Mammary microvascular endothelial cell (primary cell): Measurements from ENCODE around the gene TLCD3B. TPM values are rescaled to one million over a fixed set of nuclear protein-coding genes. Genes with fewer than 3 reads are reported as not detected.

ENCODE experiments used
- total RNA-seq: library from RNA; depleted of rRNA; stranded (reverse); fragments of >200 nt; gene quantifications from 2 replicates; pipeline ENCODE4 v1.2.3, GENCODE V29; 2015

TLCD3B gene, protein sequence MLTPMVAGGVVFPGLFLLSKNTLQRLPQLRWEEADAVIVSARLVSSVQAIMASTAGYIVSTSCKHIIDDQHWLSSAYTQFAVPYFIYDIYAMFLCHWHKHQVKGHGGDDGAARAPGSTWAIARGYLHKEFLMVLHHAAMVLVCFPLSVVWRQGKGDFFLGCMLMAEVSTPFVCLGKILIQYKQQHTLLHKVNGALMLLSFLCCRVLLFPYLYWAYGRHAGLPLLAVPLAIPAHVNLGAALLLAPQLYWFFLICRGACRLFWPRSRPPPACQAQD
- total RNA-seq, result 0.34 TPM in 1 of 2 replicates, not detected in the other

DNA sequence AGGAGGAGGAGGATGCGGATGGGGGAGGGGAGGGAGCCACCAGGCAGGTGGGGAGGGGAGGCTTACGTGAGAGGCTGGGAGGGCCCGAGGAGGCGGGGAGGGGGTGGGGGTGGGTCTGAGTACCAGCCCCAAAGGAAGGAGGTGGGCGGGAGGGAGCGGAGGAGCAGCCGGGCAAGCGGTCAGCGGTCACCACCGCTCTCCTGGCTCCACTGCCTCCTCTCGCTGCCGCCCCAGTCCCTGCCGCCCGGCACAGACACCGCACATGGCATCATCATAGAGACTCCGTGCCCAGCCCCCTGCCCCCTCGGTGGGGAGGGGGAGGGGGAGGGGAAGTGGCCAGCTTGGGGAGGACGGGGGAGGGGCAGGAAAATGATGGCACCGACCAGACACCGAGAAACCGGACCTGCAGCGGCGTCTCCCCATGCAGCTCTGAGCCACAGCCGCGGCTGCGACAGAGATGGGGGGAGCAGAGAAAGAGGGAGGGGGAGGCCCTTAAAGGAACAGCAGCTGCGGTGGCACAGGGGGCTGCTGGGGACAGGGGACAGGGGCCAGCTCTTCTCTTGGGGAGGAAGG, at the start of gene TLCD3B:
TSS of gene TLCD3B (minus strand) at position 431 of the 573 bp plus-strand sequence. CDS start 744 bp downstream, outside the sequence.

DNA sequence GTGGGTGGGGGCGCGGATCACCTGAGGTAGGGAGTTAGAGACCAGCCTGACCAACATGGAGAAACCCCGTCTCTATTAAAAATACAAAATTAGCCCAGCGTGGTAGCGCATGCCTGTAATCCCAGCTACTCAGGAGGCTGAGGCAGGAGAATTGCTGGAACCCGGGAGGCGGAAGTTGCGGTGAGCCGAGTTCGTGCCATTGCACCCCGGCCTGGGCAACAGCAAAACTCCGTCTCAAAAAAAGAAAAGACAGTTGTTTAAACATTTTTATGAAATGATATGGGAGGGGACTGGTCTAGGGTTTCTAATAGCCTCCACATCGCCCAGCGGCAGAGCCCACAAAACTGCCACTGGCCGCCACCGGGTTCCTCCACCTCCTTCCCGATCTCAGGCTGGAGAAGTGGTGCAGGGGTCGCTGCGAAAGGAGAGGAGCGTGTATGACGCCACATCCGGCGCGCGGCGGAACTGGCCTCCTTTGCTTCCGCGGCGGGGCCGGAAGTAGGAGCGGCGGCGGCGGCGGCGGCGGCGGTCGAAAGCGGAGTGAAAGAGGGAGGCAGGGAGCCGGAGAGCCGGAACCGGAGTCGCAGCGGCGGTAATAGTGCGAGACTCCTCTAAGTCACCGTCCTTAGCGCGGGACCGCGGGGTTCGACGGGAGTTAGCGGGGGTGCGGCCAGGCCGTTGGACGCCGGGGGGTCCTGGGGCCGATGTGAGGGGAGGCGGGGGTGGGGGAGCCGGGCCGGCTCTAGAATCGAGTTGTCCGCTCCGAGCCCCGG, 44.6 kb upstream of the TLCD3B start, which contains the start of gene PPP4C:
TSS of gene PPP4C (plus strand) at position 492 of the 773 bp plus-strand sequence. CDS start 384 bp downstream, outside the sequence.

DNA sequence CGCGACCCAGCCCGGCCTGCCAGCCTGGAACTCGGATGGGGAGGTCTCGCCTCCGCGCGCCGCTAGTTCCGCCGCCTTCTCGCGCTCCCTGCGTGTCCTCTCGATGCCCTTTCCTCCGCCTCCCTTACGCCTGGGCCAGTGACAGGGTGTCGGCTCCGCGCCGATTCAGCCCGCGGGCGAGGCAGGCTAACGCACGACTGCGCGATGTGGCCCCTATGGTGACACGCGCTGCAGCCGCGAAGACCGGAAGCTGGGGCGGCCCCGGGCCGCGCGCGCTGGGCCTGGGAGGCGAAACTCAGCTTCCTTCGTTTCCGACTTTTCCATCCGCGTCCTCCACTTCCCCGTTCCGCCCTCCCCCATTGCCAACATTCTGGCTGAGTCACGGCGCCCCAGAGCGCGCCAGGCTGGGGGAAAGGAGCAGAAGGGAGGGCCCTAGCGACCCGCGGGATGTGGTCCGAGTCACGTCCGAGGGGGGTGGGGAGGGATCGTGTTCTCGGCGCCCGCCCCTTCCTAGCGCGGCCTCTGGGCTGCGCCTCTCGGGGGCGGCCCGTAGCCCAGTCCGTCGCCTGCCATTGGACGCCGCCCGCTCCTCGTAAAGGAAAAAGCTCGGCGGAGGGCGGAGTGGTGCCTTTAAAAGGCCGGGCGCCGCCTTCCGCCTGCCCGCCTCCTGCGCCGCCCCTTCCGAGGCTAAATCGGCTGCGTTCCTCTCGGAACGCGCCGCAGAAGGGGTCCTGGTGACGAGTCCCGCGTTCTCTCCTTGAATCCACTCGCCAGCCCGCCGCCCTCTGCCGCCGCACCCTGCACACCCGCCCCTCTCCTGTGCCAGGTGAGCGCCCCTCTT, 34.3 kb upstream of the TLCD3B start, which contains the start of gene ALDOA:
TSS of gene ALDOA (plus strand) at position 659 of the 841 bp plus-strand sequence. CDS start 1,138 bp downstream, outside the sequence.

DNA sequence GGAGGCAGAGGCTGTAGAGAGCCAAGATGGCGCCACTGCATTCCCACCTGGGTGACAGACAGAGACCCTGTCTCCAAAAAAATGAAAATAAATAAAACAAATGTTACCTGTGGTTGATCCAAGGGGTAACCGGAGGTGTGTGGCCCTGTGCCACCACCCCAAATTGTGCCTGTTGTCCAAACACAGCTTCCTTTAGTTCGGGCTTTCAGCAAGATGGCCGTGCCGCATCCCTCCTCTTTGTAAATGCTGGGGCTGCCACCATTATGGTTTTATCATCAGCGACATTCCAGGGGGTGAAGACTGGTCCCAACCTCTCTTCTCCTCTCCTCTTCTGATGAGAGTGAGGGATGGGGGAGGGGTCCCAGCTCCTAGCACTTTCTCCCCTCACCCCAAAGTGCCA, 8.2 kb downstream of the TLCD3B start, which contains the start of gene C16orf92:
TSS of gene C16orf92 (plus strand) at position 312 of the 400 bp plus-strand sequence. CDS start 143 bp downstream, outside the sequence.

DNA sequence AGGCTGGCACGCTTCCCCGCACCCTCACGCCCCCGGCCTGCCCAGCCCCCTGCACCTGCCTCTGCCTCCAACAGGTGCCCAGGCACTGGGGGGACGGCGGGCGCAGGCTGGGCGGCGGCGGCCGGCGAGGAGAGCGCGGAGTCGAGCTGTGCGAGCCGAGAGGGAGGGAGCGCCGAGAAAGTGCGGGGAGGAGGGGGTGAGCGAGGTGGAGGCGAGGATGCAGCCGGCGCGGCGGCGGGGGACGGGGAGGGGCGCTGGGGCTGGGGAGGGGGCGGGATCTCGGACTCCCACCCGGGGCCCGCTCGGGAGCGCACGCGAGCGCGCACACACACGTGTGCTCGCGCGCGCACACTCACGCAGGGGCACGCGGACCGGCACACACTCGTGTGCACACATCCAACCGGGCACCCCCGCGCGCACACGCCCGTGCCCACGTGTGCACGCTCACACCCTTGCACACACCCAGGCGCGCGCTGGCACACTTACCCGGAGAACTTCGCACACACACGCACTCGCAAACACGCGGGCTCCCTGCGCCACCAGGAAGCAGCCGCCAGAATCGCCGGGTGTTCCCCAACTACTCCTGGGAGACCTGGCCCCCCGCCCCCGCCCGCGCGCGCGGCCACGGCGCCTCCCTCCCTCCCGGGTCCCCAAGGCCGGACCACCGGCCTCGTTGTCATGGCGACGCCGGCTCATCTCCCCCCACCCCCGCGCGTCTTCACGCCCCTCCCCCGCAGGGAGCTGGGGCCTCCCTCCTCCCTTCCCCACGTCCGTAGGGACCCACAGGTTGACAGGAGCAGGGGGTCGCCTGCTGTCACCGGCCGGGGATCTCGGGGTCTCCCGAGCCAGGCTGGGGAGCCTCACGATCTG, 20.0 kb downstream of the TLCD3B start, which contains the start of gene DOC2A:
TSS of gene DOC2A (minus strand) at position 184 of the 870 bp plus-strand sequence. CDS start 805 bp downstream, outside the sequence.

DNA sequence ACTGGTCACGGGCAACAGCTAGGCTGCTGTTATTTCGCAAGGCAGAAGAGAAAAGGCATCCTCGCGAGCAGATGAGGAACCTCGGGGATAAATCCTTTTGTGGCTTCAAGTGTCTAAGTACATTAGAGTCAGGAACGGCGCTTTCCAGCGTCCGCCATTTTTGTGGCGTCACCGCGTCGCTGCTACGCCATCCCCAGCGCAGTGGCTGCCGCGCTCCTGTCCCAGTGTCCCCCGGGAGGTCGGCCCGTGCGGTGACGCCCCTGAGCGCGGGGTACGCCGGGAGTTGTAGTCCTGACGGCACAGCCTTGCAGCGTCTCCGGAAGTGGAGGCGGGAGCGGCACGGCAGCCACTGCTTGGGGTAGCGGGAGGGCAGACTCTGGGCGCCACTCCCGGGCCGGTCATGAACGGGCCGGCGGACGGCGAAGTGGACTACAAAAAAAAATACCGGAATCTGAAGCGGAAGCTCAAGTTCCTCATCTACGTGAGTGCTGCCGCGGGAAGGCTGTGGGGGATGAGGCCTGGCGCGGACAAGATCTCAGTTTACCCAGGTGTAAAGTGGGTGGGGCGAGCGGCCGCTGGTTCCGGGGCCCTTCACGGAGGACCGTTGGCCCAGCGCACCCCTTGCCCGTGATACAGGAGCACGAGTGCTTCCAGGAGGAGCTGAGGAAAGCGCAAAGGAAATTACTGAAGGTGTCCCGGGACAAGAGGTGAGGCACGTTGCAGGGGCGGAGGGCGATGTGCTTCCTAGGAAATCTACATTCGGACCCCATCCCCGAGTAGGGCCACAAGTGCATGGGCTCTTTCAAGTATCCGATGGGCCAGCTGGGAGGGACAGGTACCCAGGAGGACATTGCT, 34.9 kb downstream of the TLCD3B start, which contains the start of gene INO80E:
TSS of gene INO80E (plus strand) at position 331 of the 855 bp plus-strand sequence. CDS start at position 401, 70 bp downstream.

DNA sequence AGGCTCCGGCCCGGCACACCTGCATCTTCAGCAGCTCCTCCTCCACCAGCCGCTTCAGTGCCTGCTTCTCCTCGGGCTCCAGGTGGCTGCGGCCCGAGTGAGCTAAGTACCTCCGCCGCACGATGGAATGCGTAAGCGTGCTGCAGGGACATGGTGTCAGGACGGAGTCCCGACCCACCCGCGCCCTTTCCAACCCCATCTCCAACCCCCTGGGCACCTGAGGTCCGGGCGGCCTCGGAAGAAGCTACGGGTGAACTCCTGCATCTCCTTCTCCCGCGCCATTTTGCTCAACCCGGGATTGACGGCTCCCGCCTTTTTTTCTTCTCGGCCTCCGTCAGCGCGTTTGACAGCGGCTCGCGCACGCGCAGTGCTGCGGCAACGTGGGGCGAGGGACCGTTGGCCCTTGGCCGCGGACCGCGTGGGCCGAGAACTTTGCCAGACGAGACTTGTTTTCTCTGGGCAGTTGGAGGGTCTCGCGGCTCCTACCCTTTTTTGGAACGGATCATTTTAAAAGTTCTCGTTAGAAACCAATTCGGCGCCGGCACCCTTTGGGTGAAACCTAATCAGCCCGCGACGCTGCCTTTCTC, 35.7 kb downstream of the TLCD3B start, which contains the start of gene HIRIP3:
TSS of gene HIRIP3 (minus strand) at position 294 of the 587 bp plus-strand sequence. CDS start at position 282, 12 bp downstream.

Other genes with a start within 250 kb of the TLCD3B start
- 67.1 and 77.1 TPM in 2 replicates for gene KIF22, start 240.5 kb downstream of the TLCD3B start, total RNA-seq
- 138 and 171 TPM in 2 replicates for gene MAZ, start 224.7 kb downstream of the TLCD3B start, total RNA-seq
- not detected in 2 replicates for gene PRRT2, start 219.1 kb downstream of the TLCD3B start, total RNA-seq
- 34.6 and 37.6 TPM in 2 replicates for gene PAGR1, start 215.1 kb downstream of the TLCD3B start, total RNA-seq
- gene MVP, start 210.8 kb downstream of the TLCD3B start, total RNA-seq, result 320 and 330 TPM in 2 replicates
- gene CDIPT, start 168.0 kb downstream of the TLCD3B start, total RNA-seq, result 78.5 and 87.1 TPM in 2 replicates
- gene SEZ6L2, start 131.7 kb downstream of the TLCD3B start, total RNA-seq, result 0.27 and 0.74 TPM in 2 replicates
- 0.07 and 0.34 TPM in 2 replicates for gene ASPHD1, start 130.8 kb downstream of the TLCD3B start, total RNA-seq
- 6.9 and 10.1 TPM in 2 replicates for gene KCTD13, start 105.0 kb downstream of the TLCD3B start, total RNA-seq
- gene TMEM219, start 69.2 kb downstream of the TLCD3B start, total RNA-seq, result 145 and 159 TPM in 2 replicates
- 72.7 and 73.7 TPM in 2 replicates for gene TAOK2, start 57.4 kb downstream of the TLCD3B start, total RNA-seq
- 12.1 and 19.0 TPM in 2 replicates for gene HIRIP3, start 35.7 kb downstream of the TLCD3B start, total RNA-seq
- gene INO80E, start 35.0 kb downstream of the TLCD3B start, total RNA-seq, result 86.9 and 128 TPM in 2 replicates
- gene DOC2A, start 20.2 kb downstream of the TLCD3B start, total RNA-seq, result 0.39 TPM in 1 of 2 replicates, not detected in the other
- not detected in 2 replicates for gene C16orf92, start 8.1 kb downstream of the TLCD3B start, total RNA-seq
- gene ALDOA, start 34.5 kb upstream of the TLCD3B start, total RNA-seq, result 1,206 and 1,287 TPM in 2 replicates
- gene PPP4C, start 44.7 kb upstream of the TLCD3B start, total RNA-seq, result 120 and 147 TPM in 2 replicates
- gene TBX6, start 60.7 kb upstream of the TLCD3B start, total RNA-seq, result 0.10 TPM in 1 of 2 replicates, not detected in the other
- gene YPEL3, start 64.9 kb upstream of the TLCD3B start, total RNA-seq, result 17.7 and 21.3 TPM in 2 replicates
- 0.49 and 0.80 TPM in 2 replicates for gene GDPD3, start 82.3 kb upstream of the TLCD3B start, total RNA-seq
- gene MAPK3, start 91.9 kb upstream of the TLCD3B start, total RNA-seq, result 127 and 147 TPM in 2 replicates
- 4.5 and 7.1 TPM in 2 replicates for gene CORO1A, start 152.3 kb upstream of the TLCD3B start, total RNA-seq
- 512 and 763 TPM in 2 replicates for gene BOLA2B, start 162.4 kb upstream of the TLCD3B start, total RNA-seq
- gene SLX1A, start 162.6 kb upstream of the TLCD3B start, total RNA-seq, result 31.9 and 47.6 TPM in 2 replicates
- gene SULT1A3, start 168.0 kb upstream of the TLCD3B start, total RNA-seq, result 9.0 and 26.8 TPM in 2 replicates
- gene NPIPB13, start 217.2 kb upstream of the TLCD3B start, total RNA-seq, result 0.10 and 0.27 TPM in 2 replicates